ENCODE measurements around the gene HOXA10. TPM values are rescaled to one million over a fixed set of nuclear protein-coding genes. Genes with fewer than 3 reads are reported as not detected.
A peak's percentile ranks its signal among the peaks of the same experiment; 100 is the strongest.

HOXA10 gene
- total RNA-seq, 2 experiments from 2014 or later, result not detected

DNA sequence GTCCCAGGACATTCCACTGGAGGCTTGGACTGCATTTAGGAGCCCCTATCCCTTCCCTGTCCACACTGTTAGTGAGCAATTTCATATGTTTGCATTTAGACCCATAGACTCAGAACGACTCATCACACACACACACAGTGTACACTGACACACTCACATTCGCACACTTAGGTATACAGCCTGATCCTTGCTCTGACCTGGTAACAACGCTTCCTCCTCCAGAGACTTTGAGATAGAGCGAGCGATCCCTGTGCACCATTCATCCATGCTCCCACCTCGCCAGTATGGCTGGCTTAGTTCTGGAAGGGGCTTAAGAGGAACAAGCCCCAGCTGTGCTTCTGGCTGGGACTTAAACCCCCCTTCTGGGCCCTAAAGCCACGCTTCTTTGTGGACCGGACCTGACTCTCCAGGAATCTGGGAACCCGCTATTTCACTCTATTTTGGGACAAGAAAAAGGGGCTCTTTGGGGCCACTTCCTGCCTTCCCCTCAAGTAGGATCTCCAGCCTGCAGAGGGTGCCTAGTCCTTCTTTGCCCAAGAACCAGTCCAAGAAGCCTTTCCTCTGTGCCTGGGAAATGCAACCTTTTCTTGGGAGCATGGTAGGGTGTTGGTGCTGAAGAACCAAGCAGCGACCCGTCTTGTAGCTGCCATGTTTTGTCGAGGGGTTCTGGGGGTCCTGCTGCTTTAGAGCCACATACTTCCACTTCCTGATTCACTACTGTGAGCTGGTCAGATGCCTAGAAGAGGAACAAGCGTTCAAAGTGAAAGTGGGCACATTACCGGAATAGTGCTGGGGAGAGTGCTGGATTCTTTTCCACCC is 26.9 kb upstream of the HOXA10 start:
- H3K27me3 Mint-ChIP-seq, result peaks cover 88% of the 10 kb centered on the region
- CTCF ChIA-PET, result interaction anchor here (1.1 kb wide), 1 partner anchor 31 kb away, joined by 3 read pairs; no protein-coding TSS in a partner anchor
- H3K9me3 Mint-ChIP-seq, result no peaks in the 10 kb centered on the region
- peak overlapping the region; percentile 50 for H3K4me3 Mint-ChIP-seq
- no peak for DNase-seq
- H3K4me1 Mint-ChIP-seq, result peaks cover 21% of the 10 kb centered on the region
- POLR2A ChIA-PET, result no interaction called here
- H3K36me3 Mint-ChIP-seq (ENCODE audit: low read depth), result peaks cover 2% of the 10 kb centered on the region
- H3K27ac Mint-ChIP-seq, result peak overlapping the region; percentile 36

DNA sequence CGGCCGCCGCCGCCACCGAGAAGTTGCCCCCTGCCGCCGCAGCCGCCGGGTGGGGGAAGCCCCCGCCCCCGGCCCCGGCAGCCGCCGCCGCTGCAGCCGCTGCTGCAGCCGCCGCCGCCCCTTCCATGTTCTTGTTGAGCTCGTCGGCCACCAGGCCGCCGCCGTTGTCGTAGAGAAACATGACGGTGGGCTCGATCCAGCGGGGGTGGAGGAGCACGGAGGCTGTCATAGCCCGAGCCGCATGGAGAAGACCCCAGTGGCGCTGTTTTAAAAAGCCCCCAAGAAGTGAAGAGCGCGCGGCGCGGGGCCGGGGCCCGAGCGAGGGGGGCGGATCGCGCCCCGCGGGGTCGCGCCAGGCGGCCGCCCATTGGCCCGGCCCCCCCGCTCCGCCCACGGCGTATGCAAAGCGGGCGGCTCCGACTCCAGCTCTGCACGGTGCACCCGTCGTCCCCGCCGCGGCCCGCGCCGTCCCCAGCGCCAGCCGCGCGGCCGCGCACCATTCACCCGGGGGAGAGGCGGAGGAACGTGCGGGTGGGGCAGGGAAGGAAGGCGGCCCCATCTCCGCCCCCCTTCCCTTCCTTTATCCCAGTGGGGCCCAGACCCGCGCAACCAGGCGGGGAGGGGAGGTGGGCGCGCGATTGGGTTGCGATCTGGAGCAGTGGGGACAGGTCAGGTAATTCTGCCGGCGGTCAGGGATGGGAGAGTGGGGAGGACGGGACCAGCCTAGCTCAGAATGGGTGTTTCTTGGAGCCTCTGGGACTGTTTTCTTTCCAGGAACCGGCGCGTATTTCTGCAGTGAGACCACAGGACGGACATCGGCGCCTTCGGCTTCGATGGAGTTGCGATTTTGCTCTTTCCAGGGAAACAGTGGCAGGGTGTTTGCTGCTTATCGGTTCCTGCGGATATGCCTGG is 26.0 kb upstream of the HOXA10 start, which contains the start of gene HOXA13:
Gene HOXA13, minus strand, starts transcription at position 243 of the 912 bp plus-strand sequence. Its CDS starts 14 bp downstream, at position 229.
- Mint-ChIP-seq H3K36me3 (ENCODE audit: low read depth) (peaks cover 2% of the 10 kb centered on the region), H3K9me3 (no peaks in the 10 kb centered on the region), H3K4me3 (peak within 1 kb of the TSS; percentile 60), H3K27ac (peak within 1 kb of the TSS; percentile 62), H3K27me3 (peaks cover 86% of the 10 kb centered on the region), H3K4me1 (peaks cover 19% of the 10 kb centered on the region)
- ChIA-PET POLR2A (interaction anchor here (0.6 kb wide), 1 partner anchor 896 kb away, joined by 4 read pairs; no protein-coding TSS in a partner anchor), CTCF (interaction anchor here (1.0 to 2.1 kb wide), 7 partner anchors 13 to 49 kb away, joined by 3 to 9 read pairs (median 4); partner anchors contain the start of gene EVX1)
- no peak for DNase-seq

GRCh38 chr7:27198871-27199801 is 25.0 kb upstream of the HOXA10 start:
- peaks cover 2% of the 10 kb centered on the region for H3K36me3 Mint-ChIP-seq (ENCODE audit: low read depth)
- H3K27ac Mint-ChIP-seq, result peak overlapping the region; percentile 62
- H3K4me1 Mint-ChIP-seq, result peaks cover 19% of the 10 kb centered on the region
- ChIA-PET POLR2A (no interaction called here), CTCF (interaction anchor here (0.6 to 2.1 kb wide), 9 partner anchors 11 to 881 kb away, joined by 3 to 9 read pairs (median 4); partner anchors contain the start of gene EVX1)
- no peaks in the 10 kb centered on the region for H3K9me3 Mint-ChIP-seq
- peaks cover 86% of the 10 kb centered on the region for H3K27me3 Mint-ChIP-seq
- DNase-seq, result no peak
- H3K4me3 Mint-ChIP-seq, result peak overlapping the region; percentile 60

DNA sequence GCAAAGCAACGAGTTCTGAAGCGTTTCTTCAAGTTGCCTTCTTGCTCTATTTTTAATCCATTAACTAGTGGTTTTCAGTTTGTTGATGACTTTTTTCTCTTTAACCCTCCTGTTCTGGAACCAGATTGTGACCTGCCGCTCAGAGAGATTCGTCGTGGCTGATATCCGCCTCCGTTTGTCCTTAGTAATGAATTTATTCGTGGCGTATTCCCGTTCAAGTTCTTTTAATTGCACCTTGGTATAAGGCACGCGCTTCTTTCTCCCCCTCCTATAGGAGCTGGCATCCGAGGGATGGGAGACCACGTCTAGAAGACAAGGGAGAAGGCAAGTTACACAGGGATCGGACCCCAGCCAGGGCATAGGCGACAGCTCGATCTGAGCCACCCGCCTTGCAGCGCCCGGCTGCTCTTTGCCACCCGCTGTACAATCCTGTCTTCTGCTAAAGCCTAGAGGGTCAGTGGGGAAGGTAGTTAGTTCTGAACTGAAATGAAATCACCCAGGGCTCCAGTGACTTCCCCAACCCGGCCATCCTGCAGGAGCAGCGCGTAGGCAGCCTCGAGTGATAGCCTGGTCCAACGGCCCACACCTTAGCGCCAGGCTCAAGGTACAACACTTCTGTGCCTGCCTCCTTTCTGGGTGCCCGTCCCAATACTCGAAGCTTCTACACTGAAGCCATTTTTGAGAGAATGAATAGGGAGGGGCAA is 24.2 kb upstream of the HOXA10 start:
- no peak for DNase-seq
- Mint-ChIP-seq H3K36me3 (ENCODE audit: low read depth) (no peaks in the 10 kb centered on the region), H3K9me3 (no peaks in the 10 kb centered on the region), H3K27ac (no peak overlapping the region), H3K4me3 (peak overlapping the region; percentile 4), H3K27me3 (peaks cover 86% of the 10 kb centered on the region), H3K4me1 (peaks cover 16% of the 10 kb centered on the region)
- ChIA-PET POLR2A (no interaction called here), CTCF (interaction anchor here (0.6 to 2.1 kb wide), 6 partner anchors 11 to 882 kb away, joined by 3 to 9 read pairs (median 5); no protein-coding TSS in a partner anchor)

DNA sequence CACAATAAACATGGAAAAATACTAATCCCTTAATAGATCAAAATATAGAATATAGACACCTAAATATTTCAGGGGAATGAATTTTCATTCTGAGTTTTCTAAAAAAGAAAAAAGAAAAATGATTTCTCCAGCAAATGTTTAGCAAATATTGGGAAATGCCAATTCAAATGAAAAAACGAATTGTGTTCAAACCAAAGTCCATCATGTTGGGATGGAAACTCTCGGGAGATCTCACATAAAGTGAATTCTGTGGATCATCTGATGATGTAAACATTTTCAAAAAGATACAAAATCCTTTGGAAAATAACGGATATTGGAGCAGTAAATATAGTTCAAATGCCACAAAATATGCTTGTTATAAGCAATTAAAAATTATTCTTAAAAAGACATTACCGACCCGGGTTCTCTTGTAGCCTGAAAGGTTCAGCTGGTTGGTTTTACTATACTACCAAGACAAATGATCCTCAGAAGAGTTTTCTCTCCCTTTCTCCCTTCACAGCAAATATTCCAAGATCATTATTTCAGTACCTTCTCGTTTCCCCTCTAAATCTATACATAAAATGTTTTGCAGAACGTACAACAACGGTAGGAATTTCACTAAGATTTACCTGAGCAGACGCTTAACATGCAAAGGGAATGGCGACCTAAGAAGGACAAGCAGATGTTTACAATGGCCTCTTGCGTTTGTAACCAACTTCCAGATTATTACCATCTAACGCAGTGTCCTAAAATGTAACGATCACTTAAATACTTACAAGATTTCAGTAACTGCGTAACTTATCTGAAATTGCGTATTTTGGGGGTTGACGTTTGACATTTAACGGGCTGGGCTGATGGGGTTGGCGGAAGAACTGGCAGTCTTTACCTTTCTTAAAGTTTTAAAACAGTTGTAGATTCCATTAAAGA is 23.3 kb upstream of the HOXA10 start:
- no peak for DNase-seq
- ChIA-PET CTCF (interaction anchor here (0.9 to 2.1 kb wide), 2 partner anchors 13 to 42 kb away, joined by 3 to 9 read pairs; no protein-coding TSS in a partner anchor), POLR2A (no interaction called here)
- Mint-ChIP-seq H3K36me3 (ENCODE audit: low read depth) (no peaks in the 10 kb centered on the region), H3K27ac (peak overlapping the region; percentile 4), H3K9me3 (no peaks in the 10 kb centered on the region), H3K27me3 (peaks cover 84% of the 10 kb centered on the region), H3K4me1 (peaks cover 16% of the 10 kb centered on the region), H3K4me3 (no peak overlapping the region)

- Mint-ChIP-seq H3K4me1 (peaks cover 16% of the 10 kb centered on the region), H3K27me3 (peaks cover 84% of the 10 kb centered on the region), H3K27ac (no peak overlapping the region), H3K4me3 (no peak overlapping the region), H3K9me3 (no peaks in the 10 kb centered on the region), H3K36me3 (ENCODE audit: low read depth) (no peaks in the 10 kb centered on the region)
- peak; percentile 86 for DNase-seq
- ChIA-PET POLR2A (interaction anchor here (0.7 kb wide), 1 partner anchor 10 kb away, joined by 3 read pairs; no protein-coding TSS in a partner anchor), CTCF (interaction anchor here (0.5 to 2.5 kb wide), 16 partner anchors 8 to 825 kb away, joined by 3 to 18 read pairs (median 3); partner anchors contain the start of genes EVX1, HOXA11 and HOXA3)
Observed at GRCh38 chr7:27196287-27196767, 22.2 kb upstream of the HOXA10 start.

DNA sequence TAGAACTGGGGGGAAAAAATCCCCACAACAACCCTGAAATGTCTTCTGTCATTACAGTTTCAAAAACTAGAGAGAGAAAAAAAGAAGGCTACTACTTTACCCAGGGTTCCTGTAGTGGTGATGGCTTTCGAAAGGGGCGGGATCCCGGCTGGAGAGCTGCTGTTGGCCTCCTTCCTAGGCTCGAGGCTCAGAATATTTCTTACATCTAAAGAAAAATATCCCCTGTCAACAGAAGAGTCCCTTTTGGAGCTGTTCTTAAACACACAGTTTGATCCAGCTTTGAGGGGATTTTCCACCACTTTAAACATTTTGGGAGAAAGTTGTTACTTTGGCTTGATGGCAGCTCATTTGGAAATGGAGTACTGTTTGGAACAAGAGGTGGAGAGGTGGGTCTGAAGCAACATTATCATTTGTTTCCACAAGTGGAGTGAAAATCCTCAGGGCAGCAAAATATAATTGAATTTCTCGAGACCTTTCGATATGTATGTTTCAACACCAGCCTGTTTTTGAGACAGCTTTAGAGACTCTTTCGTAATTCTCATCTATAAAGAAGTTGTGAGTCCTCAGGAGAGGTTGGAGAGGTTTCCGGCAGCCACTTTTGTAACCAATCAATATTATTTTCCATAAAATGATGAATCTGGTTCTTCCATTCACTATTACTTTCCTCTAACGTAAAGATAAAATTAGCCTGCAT is 20.7 kb upstream of the HOXA10 start:
- DNase-seq, result no peak
- Mint-ChIP-seq H3K9me3 (no peaks in the 10 kb centered on the region), H3K27me3 (peaks cover 86% of the 10 kb centered on the region), H3K36me3 (ENCODE audit: low read depth) (no peaks in the 10 kb centered on the region), H3K4me3 (no peak overlapping the region), H3K4me1 (peaks cover 9% of the 10 kb centered on the region), H3K27ac (no peak overlapping the region)
- ChIA-PET CTCF (interaction anchor here (1.2 to 2.5 kb wide), 4 partner anchors 9 to 725 kb away, joined by 3 to 18 read pairs (median 4); partner anchors contain the start of gene HOXA11), POLR2A (no interaction called here)

GRCh38 chr7:27194002-27194352 is 19.9 kb upstream of the HOXA10 start:
- CTCF ChIA-PET, result interaction anchor here (1.2 kb wide), 1 partner anchor 40 kb away, joined by 3 read pairs; no protein-coding TSS in a partner anchor
- DNase-seq, result no peak
- Mint-ChIP-seq H3K4me1 (peaks cover 16% of the 10 kb centered on the region), H3K9me3 (no peaks in the 10 kb centered on the region), H3K4me3 (no peak overlapping the region), H3K36me3 (ENCODE audit: low read depth) (peaks cover 2% of the 10 kb centered on the region), H3K27me3 (peaks cover 89% of the 10 kb centered on the region), H3K27ac (no peak overlapping the region)
- POLR2A ChIA-PET, result no interaction called here

DNA sequence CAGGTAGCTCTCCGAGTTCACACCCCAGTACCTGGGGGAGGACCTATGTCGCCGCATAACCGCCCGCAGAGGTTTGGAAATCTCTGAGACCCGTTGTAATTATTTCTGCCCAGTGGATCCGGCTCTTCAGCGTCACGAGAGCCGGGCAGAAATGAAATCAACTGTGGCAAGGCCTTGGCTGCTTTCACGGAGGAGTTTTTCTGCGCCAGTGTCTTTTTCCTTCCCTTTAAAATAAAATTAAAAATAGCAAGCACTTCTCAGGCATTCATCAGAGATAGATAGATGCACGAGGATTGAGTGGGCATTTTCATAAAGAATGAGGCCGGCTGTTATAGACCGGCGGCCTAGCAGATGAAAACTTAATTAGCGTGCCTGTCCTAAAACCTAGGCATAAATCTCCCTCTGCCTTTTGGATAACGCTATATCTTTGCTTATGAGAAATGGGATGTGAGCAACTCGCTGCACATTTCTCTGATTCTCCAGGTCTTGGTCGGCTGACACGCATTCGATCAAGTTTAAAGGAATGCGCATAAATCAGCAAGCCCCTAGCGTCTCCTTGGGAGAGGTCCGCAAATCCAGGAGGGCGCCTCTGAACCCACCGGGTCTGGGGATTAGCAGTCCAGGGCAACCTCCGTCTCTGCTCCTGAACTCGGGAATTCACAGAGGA is 19.3 kb upstream of the HOXA10 start:
- Mint-ChIP-seq H3K27ac (no peak overlapping the region), H3K9me3 (no peaks in the 10 kb centered on the region), H3K36me3 (ENCODE audit: low read depth) (peaks cover 5% of the 10 kb centered on the region), H3K4me3 (no peak overlapping the region), H3K4me1 (peaks cover 20% of the 10 kb centered on the region), H3K27me3 (peaks cover 88% of the 10 kb centered on the region)
- CTCF ChIA-PET, result interaction anchor here (2.3 kb wide), 1 partner anchor 32 kb away, joined by 8 read pairs; no protein-coding TSS in a partner anchor
- POLR2A ChIA-PET, result no interaction called here
- no peak for DNase-seq
